SIG-M5 (cell line): ENCODE measurements around the gene APOBEC3C.
"Not testable (repeated sequence)": the region's sequence is repeated elsewhere in the genome, so short reads cannot be mapped to it uniquely, and the experiment has no call there.

Experiments
- DNase-seq: peaks from one replicate; lab custom pipeline; 2025; lab: John Stamatoyannopoulos, UW

The APOBEC3C gene

GRCh38 chr22:39063904-39064303 is 49.8 kb downstream of the APOBEC3C start:
- DNase-seq = not testable (repeated sequence)

- DNase-seq = not testable (repeated sequence)
Measured at GRCh38 chr22:39066442-39067276, 52.6 kb downstream of the APOBEC3C start.

- no peak for DNase-seq
Measured at GRCh38 chr22:39068033-39068785, 54.2 kb downstream of the APOBEC3C start.
